ENCODE results near the gene FREM2.

- TF ChIP-seq POLR2A (IDR thresholded peaks at IDR 0.05): no peak
- no peak for TF ChIP-seq CTCF (IDR thresholded peaks at IDR 0.05)
Measured at GRCh38 chr13:38784036-38784880, 97.4 kb downstream of the FREM2 start.

Measured in esophagus squamous epithelium (tissue), 4 donors.